ENCODE data around the gene PLEKHF1. TPM values are rescaled to one million over a fixed set of nuclear protein-coding genes. Genes with fewer than 3 reads are reported as not detected.

PLEKHF1 gene
- polyA plus RNA-seq, 3 donors, result 0.11 to 0.29 (median 0.26) TPM

DNA sequence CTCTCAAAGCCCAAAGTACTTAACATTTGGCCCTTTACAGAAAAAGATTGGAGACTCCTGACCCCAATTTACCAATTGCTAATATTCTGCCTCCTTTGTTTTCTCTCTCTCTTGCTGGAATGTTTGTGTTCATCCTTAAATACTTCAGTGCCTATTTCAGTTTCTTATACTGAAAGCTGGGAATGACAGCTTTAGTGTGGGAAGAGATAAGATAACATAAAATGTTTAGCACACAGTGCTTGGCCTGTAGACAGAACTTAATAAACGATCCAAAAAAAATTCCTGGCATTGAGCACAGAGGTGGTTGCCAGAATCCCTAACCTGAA lies 3.0 kb upstream of the PLEKHF1 start:
- Histone ChIP-seq H3K27me3 (ENCODE audit: control insufficient read depth in 2 of 2, insufficient read depth in 2 of 2, low read length in 2 of 2) (peaks cover 0 to 11% of the 10 kb centered on the region in 2 donors), H3K27ac (ENCODE audit: low read depth in 1 of 2, low read length in 2 of 2) (no peak overlapping the region), H3K4me3 (replicated peaks in 1 of 3; ENCODE audit: low read depth in 2 of 3, low read length in 3 of 3) (no peak overlapping the region), H2AFZ (ENCODE audit: insufficient read depth, low read depth, low read length, poor library complexity, severe bottlenecking) (no peak overlapping the region), H3K79me2 (ENCODE audit: insufficient read depth, low read length) (no peaks in the 10 kb centered on the region), H3K9ac (ENCODE audit: insufficient read depth, low read length, poor library complexity, severe bottlenecking) (no peak overlapping the region), H3K4me1 (ENCODE audit: control insufficient read depth in 1 of 2, insufficient read depth in 2 of 2, low read length in 2 of 2) (peaks cover 10 to 16% of the 10 kb centered on the region in 2 donors), H3K4me2 (replicated peaks; ENCODE audit: extremely low read depth, low read length, poor library complexity, severe bottlenecking) (no peak overlapping the region), H3K9me3 (replicated peaks in 1 of 2; ENCODE audit: control insufficient read depth in 1 of 2, insufficient read depth in 1 of 2, low read length in 2 of 2) (no peaks in the 10 kb centered on the region), H3K36me3 (replicated peaks in 1 of 2; ENCODE audit: control insufficient read depth in 1 of 2, insufficient read depth in 2 of 2, low read length in 2 of 2) (no peaks in the 10 kb centered on the region), H4K20me1 (ENCODE audit: insufficient read depth, low read length) (no peaks in the 10 kb centered on the region)
- H3K36me3 Mint-ChIP-seq, result no peaks in the 10 kb centered on the region
- no peak overlapping the region for H3K27ac Mint-ChIP-seq
- H3K4me1 Mint-ChIP-seq, result peaks cover 20% of the 10 kb centered on the region
- 89% methylated on average over 1 of the region's 1 CpG for WGBS (ENCODE audit: insufficient coverage)
- peaks cover 0 to 2% (median 0%) of the 10 kb centered on the region in 7 donors for H3K9me3 Mint-ChIP-seq
- no peak for TF ChIP-seq CTCF (IDR thresholded peaks at IDR 0.05)
- peaks cover 0 to 22% (median 12%) of the 10 kb centered on the region in 3 donors for H3K27me3 Mint-ChIP-seq (ENCODE audit: low read depth in 3 of 3)
- intact Hi-C loops (cut with micrococcal nuclease), result no loop called here
- DNase-seq, result no peak
- no peak overlapping the region for H3K4me3 Mint-ChIP-seq

DNA sequence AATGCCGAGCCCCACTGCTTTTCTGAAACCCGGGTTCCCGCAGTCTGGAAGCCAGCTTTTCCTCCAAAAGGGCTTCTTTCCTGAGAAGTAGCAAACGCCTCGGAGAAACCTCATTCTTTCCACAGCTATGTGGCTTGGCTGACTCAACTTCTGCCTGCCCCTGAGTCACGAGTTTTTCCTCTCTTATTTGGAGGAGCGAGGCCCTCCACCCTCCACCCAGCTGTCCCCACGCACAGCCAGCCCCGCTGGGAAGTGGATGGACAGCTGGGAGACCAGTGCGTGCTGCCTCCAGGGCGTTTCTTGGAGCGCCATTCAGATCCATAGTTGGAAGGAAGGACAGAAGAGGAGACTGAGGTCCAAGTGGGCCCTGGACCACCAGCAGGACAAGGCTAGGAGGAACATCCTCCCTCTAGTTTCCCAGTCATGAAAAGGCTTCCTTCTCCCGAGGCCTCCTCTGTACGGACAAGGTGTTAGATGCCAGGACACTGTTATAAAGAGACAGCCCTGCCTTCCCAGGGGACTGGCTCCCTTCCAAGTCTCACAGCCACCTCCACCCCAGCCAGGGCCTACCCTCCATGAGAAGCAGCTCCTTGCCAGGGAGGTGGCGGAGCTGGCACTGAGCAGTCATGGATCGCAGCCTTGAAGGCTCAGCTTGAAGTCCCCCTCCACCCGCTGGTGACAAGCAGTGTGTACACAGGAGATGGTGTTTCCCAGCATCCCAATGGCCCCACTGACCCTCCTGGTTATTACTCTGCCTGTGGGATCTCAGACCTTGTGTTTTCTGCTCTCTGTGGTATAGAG lies 2.5 kb upstream of the PLEKHF1 start:
- Histone ChIP-seq H3K4me3 (replicated peaks in 1 of 3; ENCODE audit: low read depth in 2 of 3, low read length in 3 of 3) (no peak overlapping the region), H3K27me3 (ENCODE audit: control insufficient read depth in 2 of 2, insufficient read depth in 2 of 2, low read length in 2 of 2) (peaks cover 0 to 11% of the 10 kb centered on the region in 2 donors), H3K36me3 (replicated peaks in 1 of 2; ENCODE audit: control insufficient read depth in 1 of 2, insufficient read depth in 2 of 2, low read length in 2 of 2) (no peaks in the 10 kb centered on the region), H3K9ac (ENCODE audit: insufficient read depth, low read length, poor library complexity, severe bottlenecking) (no peak overlapping the region), H4K20me1 (ENCODE audit: insufficient read depth, low read length) (no peaks in the 10 kb centered on the region), H3K4me2 (replicated peaks; ENCODE audit: extremely low read depth, low read length, poor library complexity, severe bottlenecking) (no peak overlapping the region), H3K79me2 (ENCODE audit: insufficient read depth, low read length) (no peaks in the 10 kb centered on the region), H2AFZ (ENCODE audit: insufficient read depth, low read depth, low read length, poor library complexity, severe bottlenecking) (no peak overlapping the region), H3K27ac (ENCODE audit: low read depth in 1 of 2, low read length in 2 of 2) (no peak overlapping the region), H3K9me3 (replicated peaks in 1 of 2; ENCODE audit: control insufficient read depth in 1 of 2, insufficient read depth in 1 of 2, low read length in 2 of 2) (no peaks in the 10 kb centered on the region), H3K4me1 (ENCODE audit: control insufficient read depth in 1 of 2, insufficient read depth in 2 of 2, low read length in 2 of 2) (peaks cover 10 to 16% of the 10 kb centered on the region in 2 donors)
- intact Hi-C loops (cut with micrococcal nuclease), result no loop called here
- WGBS (ENCODE audit: insufficient coverage), result 72% methylated on average over 11 of the region's 17 CpGs
- Mint-ChIP-seq H3K4me3 (no peak overlapping the region), H3K27ac (no peak overlapping the region), H3K9me3 (peaks cover 0 to 2% (median 0%) of the 10 kb centered on the region in 7 donors), H3K4me1 (peaks cover 20% of the 10 kb centered on the region), H3K27me3 (ENCODE audit: low read depth in 3 of 3) (peaks cover 0 to 22% (median 12%) of the 10 kb centered on the region in 3 donors), H3K36me3 (no peaks in the 10 kb centered on the region)
- no peak for TF ChIP-seq CTCF (IDR thresholded peaks at IDR 0.05)
- DNase-seq, result no peak
